IPS-NIHi7 (cell line): ENCODE measurements around the gene ASB1.
A peak's percentile ranks its signal among the peaks of the same experiment; 100 is the strongest.

Experiments used
- DNase-seq: peaks from one replicate; pipeline ENCODE4 v3.0.0; 2012; ENCODE audit warnings: mixed read lengths; ENCODE audit errors: extremely low spot score

The ASB1 gene

DNA sequence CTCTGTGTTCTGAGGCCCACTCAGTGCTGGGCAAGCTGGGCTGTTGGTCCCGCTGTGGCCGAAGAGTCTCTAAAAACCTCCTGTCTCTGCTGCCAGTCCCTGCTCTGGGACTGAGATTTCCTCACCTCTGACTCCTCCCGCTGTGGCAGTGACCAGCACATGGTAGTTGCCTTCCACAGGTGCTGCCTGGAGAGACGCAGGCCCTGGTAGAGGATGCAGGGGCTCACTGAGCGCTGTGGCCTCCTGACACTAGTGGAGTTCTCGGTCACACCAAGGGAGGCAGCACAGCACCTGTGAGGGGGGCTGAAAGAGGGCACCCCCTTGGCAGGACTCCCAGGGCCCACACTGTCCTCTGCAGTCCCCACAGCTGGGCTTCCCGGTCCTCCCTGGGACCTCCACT lies 3.8 kb upstream of the ASB1 start:
- no peak for DNase-seq

DNA sequence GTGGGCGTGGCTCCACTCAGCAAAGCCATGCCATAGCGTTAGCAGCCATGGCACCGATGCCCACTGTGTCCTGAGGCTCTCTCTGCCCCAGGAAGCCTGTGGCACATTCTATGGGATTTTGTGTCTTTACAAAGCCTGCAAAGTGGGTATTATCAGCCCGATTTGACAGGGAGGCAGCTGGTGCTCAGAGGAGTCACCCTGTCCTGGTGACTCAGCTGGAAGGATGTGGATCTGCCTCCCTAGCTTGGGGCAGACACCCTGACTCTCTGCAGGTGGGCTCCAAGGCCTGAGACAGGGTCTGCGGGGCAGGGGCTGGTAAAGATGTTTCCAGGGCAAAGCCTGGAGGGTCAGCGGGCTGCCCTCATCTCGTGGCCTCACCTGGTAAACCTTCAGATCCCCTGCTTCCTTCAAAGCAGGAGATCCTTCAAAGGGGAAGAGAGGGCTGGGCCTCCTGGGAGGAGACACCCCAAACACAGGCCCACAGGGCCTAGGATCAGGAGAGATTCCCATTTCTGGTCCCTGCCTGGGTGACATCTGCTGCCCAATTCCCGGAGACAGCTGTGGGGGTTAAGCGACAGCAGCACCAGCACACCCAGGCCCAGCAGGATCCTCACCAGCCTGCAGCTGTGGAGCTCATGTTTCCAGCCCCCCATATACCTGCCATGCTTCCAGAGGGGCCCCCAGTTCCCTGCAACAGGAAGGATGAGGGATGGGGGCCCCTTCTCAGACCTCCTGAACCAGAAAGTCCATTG lies 3.0 kb upstream of the ASB1 start:
- DNase-seq, result no peak

DNA sequence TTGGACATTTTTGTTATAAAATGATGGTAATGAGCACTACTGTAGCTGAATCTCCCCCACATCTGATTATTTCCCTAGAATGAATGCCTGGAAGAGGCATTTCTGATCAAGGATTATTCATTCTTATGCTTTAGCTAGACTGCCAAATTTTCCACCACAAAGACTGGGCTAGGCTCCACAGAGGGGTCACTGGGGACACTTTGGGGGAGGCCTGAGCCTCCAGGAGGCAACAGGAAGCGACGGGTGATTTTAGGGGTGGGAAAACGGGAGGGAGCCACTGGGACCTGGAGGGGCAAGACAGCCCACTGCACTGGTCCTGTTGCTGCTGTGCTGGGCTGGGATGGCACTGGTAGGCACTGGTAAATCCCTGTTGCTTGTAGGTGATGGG lies 2.4 kb upstream of the ASB1 start:
- peak; percentile 5 for DNase-seq

DNA sequence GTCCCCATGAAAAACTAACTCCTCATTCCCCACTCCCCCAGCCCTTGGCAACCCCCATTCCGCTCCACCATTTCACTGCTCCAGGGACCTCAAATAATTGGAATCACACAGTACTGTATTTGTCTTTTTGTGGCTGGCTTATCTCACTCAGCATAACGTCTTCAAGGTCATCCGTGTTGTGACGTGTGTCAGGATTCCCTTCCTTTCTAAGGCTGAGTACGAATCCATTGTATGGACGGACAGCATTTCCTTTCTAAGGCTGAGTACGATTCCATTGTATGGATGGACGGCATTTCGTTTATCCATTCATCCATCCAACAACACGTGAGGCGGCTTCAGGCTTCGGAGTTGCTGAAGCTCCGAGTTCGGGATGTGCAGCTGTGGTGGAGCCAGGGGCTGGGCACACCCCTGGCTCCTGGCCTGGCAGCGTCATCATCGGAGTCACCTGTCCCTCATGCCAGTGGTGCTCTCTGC lies 1.2 kb upstream of the ASB1 start:
- no peak for DNase-seq

DNA sequence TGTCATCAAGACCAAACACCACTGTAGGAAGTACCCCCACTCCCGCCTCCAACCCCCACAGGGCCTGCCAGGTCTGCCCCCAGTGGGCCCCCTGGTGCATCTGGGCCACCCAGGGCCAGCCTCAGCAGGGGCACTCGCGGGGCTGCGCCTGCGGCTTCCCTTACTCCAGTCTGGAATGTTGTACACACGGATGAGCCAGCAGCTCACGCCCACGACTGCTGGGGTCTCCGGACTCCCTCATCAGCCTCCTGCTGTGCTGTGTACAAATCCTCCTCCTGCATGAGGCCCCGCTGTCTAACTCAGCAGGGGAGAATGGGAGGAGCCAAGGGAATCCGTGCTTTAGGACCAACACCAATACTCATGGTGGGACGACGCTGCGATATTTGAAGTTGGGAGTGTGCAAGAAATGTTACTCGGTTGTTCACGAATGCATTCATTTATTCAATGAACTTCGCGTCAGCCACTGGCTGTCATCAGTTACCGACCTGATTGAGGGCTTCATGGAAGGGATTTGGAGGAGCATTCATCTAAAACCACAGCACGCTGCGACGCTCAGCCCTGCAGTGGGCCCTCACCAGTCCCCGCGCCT lies 654 bp upstream of the ASB1 start:
- DNase-seq, result peak; percentile 58

DNA sequence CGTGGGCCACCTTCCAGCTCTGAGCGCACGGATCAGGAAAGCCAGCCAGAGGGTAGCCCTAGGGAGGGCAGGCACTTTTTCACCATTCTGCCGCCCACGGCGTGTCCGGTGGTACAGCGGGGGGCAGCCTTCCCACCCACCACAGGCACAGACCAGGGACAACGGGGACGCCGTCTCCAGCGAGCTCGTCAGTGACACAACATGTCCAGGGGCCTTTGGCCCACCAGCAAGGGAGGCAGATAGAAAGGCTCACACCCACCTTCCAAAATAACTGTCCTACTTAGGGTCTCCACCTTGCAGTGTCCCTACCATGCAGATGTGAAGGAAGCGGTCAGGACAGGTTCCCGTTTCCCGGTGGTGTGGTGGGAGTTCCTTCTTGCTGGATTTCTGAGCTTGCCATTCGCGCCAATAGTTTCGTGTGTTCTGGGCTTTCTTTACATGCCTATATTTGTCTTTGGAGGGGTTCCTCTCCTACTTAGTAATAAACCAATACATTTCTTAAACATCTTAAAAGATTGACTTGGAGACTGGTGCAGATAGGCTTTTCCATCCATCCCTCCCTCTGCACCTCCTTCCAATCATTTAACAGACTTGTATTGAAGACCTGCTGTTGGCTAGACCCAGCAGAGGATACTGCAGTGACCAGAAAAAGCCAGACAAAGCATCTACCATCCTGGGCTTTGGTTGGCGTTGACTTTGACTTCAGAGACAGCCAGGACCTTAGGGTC lies 872 bp downstream of the ASB1 start:
- DNase-seq, result no peak

DNA sequence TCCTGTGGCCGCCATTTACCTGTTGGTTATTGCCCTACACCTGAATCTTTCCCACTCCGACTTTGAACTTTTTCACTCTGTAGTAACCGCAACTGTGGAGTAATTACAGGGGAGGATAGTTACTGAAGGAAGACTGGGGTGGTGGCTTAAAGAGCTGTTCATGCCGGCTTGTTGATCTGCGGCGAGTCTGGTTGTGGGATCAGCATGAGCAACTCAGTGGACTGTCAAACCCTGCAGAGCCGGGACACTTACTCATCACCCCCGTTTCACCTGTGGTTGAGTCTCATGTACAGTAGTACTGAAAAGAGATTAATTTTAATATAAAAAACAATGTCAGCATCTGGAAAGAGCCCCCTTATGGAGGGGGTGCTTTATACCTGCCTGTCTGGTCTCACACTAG lies 2.1 kb downstream of the ASB1 start:
- no peak for DNase-seq

DNA sequence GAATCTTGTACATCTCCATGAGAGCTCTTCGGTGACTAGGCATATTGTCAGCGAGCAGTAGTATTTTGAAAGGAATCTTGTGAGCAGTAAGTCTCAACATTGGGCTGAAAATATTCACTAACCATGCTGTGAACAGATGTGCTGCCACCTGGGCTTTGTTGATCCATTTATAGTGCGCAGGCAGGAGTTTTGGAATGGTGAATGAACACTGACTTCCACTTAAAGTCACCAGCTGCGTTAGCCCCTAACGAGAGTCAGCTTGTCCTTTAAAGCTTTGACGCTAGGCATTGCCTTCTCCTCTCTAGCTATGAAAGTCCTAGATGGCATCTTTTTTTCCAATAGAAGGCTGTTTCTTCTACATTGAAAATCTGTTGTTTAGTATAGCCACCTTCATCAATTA lies 4.1 kb downstream of the ASB1 start:
- DNase-seq, result no peak

DNA sequence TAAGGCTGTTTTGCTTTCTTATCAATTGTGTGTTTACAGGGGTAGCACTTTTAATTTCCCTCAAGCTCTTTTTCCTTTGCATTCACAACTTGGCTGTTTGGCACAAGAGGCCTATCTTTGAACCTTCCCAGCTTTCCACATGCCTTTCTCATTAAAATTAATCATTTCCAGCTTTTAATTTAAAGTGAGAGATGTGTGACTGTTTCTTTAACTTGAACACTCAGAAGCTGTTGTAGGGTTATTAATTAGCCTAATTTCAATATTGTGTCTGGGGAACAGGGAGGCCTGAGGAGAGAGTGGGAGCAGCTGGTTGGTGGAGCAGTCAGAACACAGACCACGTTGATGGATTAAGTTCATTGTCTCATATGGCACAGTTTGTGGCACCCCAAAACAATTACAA lies 4.7 kb downstream of the ASB1 start:
- DNase-seq, result no peak

DNA sequence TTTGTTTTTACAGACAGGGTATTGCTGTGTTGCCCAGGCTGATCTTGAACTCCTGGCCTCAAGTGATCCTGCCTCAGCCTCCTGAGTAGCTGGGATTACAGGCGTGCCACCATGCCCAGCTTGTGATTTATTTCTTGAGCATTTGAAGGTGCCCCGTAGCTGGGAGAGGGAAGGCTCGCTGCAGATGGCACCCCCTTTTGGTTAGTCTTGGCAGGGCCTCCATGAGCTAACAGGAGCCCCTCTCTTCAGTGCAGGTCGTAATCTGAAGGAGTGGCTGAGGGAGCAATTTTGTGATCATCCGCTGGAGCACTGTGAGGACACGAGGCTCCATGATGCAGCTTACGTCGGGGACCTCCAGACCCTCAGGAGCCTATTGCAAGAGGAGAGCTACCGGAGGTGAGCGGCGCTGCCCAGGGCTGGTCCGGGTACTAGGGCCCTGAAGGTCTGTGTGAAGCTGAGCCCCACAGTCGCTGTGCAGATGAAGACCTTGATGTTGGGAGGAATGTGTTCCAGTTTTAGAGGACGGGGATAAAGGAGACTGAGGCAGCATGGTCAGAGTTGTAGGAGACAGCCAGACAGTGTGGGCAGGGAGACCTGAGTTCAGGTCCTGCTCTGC lies 6.7 kb downstream of the ASB1 start:
- no peak for DNase-seq

DNA sequence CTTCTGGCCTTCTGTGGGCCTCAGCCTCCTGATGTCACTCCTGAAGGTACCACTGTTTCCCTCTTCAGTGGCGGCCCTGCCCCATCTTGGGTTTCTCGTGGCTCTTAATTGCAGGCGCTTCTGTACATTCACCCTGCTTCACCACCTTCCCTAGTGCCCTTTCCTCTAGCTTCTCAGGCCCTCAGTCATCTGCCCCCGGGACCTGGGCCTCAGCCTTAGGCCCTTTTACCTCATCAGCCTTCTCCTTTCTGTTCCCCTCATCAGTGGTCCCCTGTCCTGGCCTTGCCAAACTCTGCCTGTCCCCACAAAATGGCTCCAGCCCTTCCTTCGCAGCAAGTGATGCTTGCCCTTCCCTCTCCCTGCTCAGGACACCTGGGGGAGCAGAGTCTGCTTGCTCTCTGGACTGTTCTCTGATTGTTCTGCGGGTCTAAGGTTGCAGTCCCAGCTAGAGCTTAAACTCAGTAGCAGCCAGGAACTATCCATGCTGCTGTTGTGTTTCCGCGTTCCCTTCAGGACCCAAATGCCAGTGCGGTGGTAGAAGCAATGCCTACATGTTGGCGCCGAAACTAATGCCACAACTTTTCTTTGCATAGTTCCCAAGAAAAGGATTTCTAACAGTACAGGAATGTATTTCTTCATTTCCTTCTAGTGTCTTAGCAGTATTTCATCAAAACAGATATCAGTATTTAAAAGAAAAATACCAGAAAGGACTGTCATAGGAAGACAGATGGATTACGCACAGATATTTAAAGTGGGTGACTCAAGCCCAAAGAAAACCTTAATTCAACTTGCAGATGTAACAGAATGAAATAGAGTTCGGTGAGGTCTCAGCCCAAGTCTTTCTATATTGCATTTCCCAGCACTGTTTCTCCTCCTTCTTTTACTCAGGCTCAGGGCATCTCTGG lies 7.5 kb downstream of the ASB1 start:
- DNase-seq, result no peak

DNA sequence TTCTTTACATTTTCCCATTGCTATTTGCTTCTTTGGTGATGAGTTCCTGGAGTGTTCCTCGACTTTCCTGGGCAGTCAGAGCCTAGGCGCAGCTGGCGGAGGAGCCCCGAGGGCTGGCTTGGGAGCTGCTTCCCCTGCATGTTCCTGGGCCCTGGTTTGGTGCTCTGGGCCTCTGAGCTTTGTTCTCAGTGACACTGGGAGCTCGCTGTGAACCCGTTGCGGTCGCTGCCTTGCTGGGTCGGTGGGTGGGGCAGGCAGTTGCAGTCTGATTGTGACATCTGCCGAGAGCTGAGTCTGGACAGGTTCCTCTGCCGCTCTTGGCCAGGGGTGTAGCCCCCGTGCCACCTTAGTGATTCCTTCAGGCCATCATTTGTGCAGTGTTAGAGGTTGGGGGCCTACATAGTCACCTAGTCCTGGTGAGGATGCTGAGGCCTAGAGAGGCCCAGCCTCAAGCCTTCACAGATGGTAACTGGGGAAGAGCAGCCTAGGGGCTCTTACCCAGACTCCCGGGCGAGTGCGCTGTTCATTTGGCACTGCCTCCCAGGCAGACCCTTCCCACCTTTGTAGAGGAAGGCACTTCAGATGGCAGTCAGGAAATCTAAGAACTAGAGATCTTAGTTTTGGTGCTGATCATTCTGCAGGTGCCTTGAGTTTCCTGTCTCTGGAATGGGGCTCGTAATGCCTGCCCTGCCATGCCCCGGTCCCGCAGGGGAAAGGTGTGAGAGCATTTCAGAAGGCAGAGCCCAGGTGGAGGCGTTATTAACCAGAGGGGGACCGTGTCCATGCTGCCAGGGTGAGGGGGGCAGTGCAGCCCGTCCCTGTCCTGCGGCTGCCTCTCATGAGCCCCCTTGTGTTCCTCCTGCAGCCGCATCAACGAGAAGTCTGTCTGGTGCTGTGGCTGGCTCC lies 8.4 kb downstream of the ASB1 start:
- no peak for DNase-seq

DNA sequence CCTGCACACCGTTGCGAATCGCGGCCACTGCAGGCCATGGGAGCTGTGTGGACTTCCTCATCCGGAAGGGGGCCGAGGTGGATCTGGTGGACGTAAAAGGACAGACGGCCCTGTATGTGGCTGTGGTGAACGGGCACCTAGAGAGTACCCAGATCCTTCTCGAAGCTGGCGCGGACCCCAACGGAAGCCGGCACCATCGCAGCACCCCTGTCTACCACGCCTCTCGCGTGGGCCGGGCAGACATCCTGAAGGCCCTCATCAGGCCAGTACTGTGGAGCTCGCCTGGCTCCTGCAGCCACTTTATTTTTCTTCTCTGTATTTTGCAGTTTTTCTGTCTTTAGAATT lies 9.0 kb downstream of the ASB1 start:
- DNase-seq, result no peak

DNA sequence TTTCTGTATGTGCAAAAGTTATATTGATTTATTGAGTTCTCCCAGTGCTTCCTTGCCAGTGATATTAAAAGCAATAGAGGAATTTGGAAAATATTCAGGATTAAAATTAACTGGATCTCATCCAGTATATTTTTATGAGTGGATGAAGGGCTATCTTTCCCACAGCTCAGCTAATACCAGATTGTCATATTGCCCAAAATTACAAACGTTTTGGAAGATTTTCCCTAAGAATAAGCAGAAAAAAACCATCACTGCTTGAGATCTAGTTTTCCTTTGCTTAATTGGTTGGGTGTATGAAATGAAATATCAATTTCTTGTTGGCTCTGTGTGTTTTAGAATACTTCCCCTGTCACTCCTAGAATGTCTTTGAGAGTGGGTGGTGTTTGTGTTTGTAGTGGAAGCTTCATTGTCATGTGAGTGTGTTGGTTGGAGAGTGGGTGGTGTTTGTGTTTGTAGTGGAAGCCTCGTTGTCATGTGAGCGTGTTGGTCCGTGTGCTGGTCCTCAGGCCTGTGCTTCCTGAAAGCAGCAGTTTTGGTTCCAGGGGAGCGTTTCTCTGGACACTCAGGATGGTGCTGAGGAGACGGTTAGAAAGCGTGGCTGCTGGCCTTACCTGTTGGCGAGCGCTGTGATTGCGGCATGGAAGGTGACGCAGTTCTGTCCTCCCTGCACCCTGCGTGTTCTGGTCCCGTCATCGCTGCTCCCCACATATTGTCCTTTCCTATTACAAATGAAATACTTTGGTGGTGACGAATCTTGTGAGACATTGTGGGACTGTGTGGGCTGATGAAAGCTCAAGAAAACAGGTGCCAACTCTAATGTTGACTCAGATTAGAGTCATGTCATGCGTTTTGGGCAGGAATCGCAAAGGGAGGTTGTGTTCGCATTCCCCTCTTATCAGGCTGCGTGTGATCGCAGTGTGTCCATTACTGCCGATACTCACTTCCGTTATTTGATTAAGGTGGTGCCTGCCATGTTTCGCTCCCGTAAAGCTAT lies 12.4 kb downstream of the ASB1 start:
- no peak for DNase-seq

DNA sequence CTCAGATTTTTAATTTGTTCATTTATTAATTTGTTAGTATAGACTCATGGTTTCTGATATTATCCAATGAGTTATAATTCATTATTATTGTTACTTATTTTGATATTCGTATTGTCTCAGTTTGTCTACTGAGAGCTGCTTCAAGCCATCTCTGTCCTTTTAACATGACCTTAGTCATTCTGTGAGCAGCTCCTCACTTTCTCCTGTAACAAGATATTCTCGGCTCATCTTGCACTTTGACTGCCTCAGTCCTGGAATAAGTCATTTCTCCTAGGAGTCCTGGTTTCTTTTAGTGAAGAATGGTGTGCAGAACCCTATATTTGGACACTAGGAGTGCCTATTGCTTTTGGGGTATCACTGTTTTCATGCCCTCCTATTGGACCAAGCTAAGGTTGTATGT lies 13.2 kb downstream of the ASB1 start:
- DNase-seq, result no peak

DNA sequence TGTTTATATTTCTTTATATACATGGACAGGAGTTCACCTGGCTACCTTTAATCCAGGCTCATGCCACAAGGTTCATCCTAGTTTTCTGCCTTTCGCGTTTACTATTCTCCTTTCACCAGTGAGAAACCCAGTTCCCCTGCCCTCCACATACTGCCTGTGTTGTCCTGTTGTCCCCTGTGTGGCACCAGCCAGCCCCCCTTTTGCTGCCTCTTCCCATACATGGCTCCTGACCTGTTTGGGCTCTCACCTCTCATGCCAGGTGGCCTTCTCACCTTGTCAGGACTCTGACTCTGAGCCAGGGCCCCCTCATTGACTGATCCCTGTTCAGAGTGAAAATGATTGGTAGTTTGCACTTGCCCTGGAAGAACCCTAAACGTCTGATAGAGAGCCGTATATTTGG lies 13.6 kb downstream of the ASB1 start:
- DNase-seq, result no peak

DNA sequence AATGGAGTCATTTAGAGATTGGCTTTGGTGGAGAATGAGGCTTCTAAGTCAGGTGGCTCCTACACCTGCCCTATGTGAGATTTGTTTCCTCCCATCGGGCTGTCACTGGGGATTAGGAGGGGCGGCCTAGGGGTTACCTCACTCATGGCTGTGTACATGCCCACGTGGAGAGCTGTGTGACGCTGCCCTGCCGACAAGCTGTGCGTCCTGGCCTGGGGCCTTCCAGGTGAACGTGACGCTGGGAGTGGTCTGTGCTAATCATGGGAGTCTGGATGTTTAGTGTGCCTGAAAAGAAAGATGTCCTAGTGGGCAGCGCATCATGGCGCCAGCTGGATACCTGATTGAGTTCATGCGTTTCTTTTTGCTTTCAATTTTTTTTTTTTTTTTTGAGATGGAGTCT lies 14.0 kb downstream of the ASB1 start:
- no peak for DNase-seq

DNA sequence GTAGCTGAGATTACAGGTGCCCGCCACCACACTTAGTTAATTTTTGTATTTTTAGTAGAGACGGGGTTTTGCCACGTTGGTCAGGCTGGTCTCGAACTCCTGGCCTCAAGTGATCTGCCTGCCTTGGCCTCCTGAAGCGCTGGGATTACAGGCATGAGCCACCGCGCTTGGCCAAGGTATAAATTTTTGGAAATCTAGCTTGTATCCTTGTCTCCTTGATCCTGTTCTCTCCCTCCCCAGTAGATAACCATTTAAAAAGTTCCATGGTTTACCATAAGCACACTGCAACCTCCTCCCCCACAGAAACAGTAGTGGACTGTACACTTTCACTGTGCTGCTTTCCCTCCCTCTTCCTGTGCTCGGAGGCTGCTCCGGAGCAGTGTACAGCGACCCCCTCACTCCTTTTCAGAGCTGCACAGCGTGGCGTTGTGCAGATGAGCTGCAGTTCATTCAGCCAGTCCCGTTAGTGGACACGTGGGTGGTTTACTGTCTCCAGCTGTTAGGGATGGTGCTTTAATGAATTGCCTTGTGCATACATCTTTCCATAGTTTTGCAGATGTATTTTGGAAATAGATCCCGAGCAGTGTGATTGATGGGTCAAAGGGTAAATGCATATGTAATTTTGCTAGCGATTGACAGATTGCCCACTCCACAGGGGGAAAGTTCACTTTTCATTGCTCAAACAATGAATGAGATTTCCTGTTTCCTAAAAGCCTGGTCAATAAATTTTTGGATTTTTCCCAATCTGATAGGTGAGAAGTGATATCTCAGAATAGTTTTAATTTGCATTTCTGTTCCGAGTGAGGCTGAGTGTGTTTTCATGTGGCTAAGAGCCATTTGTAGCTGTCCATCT lies 14.8 kb downstream of the ASB1 start:
- DNase-seq, result no peak
